ENCODE data around the gene TXNRD1. TPM values are rescaled to one million over a fixed set of nuclear protein-coding genes. Genes with fewer than 3 reads are reported as not detected.

TXNRD1 gene
- total and polyA plus RNA-seq, 11 donors: 26.6 to 384 (median 90.8) TPM

GRCh38 chr12:104232609-104233280 lies 17.2 kb downstream of the TXNRD1 start:
- no peak for ATAC-seq
- TF ChIP-seq POLR2A (IDR thresholded peaks at IDR 0.05) (no peak), CTCF (IDR thresholded peaks at IDR 0.05) (no peak)
- Histone ChIP-seq H3K4me3 (no peak overlapping the region), H3K9me3 (peaks cover 0 to 48% (median 27%) of the 10 kb centered on the region in 12 donors), H3K27me3 (no peaks in the 10 kb centered on the region), H3K27ac (no peak overlapping the region), H3K4me1 (no peaks in the 10 kb centered on the region), H3K36me3 (no peaks in the 10 kb centered on the region)
- no peak for DNase-seq
- 93 to 96% (median 94%) methylated on average over 6 of the region's 6 CpGs for WGBS, 4 donors
- intact Hi-C loops (cut with DNase I): no loop called here

GRCh38 chr12:104234926-104235499 lies 19.4 kb downstream of the TXNRD1 start:
- Histone ChIP-seq H3K27ac (no peak overlapping the region), H3K36me3 (no peaks in the 10 kb centered on the region), H3K4me3 (no peak overlapping the region), H3K27me3 (no peaks in the 10 kb centered on the region), H3K9me3 (peaks cover 0 to 48% (median 27%) of the 10 kb centered on the region in 12 donors), H3K4me1 (no peaks in the 10 kb centered on the region)
- DNase-seq (no peak), ATAC-seq (no peak)
- no peak for TF ChIP-seq CTCF (IDR thresholded peaks at IDR 0.05)
- no peak for TF ChIP-seq POLR2A (IDR thresholded peaks at IDR 0.05)
- WGBS, 4 donors: 90 to 97% (median 93%) methylated on average over 7 of the region's 7 CpGs
- intact Hi-C loops (cut with DNase I): no loop called here

- 92 to 96% (median 94%) methylated on average over 8 of the region's 8 CpGs for WGBS, 4 donors
- no peaks in the 10 kb centered on the region for H3K36me3 ChIP-seq
- H3K9me3 ChIP-seq: peaks cover 0 to 34% (median 19%) of the 10 kb centered on the region in 12 donors
- H3K27me3 ChIP-seq: no peaks in the 10 kb centered on the region
- no peak overlapping the region for H3K4me3 ChIP-seq
- no peaks in the 10 kb centered on the region for H3K4me1 ChIP-seq
- TF ChIP-seq POLR2A (IDR thresholded peaks at IDR 0.05): no peak
- TF ChIP-seq CTCF (IDR thresholded peaks at IDR 0.05): no peak
- ATAC-seq (no peak), DNase-seq (no peak)
- H3K27ac ChIP-seq: no peak overlapping the region
- intact Hi-C loops (cut with DNase I): no loop called here
These were observed 22.4 kb downstream of the TXNRD1 start for GRCh38 chr12:104237930-104238329.

GRCh38 chr12:104242546-104243206 lies 27.1 kb downstream of the TXNRD1 start:
- DNase-seq: no peak
- Histone ChIP-seq H3K36me3 (no peaks in the 10 kb centered on the region), H3K27me3 (no peaks in the 10 kb centered on the region), H3K27ac (no peak overlapping the region), H3K4me3 (no peak overlapping the region), H3K9me3 (no peaks in the 10 kb centered on the region), H3K4me1 (peaks cover 0 to 5% (median 0%) of the 10 kb centered on the region in 12 donors)
- WGBS, 4 donors: 71 to 77% (median 72%) methylated on average over 3 of the region's 3 CpGs
- intact Hi-C loops (cut with DNase I): no loop called here
- no peak for ATAC-seq
- no peak for TF ChIP-seq POLR2A (IDR thresholded peaks at IDR 0.05)
- TF ChIP-seq CTCF (IDR thresholded peaks at IDR 0.05): no peak
